ENCODE results near the gene DONSON.

DNA sequence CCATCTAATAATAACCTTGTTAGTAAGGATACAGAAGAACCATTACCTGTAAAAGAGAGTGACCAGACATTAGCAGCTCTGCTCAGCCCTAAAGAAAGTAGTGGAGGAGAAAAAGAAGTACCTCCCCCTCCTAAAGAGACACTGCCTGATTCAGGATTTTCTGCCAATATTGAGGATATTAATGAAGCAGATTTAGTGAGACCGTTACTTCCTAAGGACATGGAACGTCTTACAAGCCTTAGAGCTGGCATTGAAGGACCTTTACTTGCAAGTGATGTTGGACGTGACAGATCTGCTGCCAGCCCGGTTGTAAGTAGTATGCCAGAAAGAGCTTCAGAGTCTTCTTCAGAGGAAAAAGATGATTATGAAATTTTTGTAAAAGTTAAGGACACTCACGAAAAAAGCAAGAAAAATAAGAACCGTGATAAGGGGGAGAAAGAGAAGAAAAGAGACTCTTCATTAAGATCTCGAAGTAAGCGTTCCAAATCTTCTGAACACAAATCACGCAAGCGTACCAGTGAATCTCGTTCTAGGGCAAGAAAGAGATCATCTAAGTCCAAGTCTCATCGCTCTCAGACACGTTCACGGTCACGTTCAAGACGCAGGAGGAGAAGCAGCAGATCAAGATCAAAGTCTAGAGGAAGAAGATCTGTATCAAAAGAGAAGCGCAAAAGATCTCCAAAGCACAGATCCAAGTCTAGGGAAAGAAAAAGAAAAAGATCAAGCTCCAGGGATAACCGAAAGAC is 34.1 kb downstream of the DONSON start:
- TF ChIP-seq EZH2phosphoT487 (IDR thresholded peaks at IDR 0.05; ENCODE audit: borderline replicate concordance, low read length) = no peak
- TF ChIP-seq, protein P1, sequence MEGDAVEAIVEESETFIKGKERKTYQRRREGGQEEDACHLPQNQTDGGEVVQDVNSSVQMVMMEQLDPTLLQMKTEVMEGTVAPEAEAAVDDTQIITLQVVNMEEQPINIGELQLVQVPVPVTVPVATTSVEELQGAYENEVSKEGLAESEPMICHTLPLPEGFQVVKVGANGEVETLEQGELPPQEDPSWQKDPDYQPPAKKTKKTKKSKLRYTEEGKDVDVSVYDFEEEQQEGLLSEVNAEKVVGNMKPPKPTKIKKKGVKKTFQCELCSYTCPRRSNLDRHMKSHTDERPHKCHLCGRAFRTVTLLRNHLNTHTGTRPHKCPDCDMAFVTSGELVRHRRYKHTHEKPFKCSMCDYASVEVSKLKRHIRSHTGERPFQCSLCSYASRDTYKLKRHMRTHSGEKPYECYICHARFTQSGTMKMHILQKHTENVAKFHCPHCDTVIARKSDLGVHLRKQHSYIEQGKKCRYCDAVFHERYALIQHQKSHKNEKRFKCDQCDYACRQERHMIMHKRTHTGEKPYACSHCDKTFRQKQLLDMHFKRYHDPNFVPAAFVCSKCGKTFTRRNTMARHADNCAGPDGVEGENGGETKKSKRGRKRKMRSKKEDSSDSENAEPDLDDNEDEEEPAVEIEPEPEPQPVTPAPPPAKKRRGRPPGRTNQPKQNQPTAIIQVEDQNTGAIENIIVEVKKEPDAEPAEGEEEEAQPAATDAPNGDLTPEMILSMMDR (conservative IDR thresholded peaks at IDR 0.05; ENCODE audit: low read depth, low read length) = no peak
